ENCODE measurements around the gene DACT2. TPM values are rescaled to one million over a fixed set of nuclear protein-coding genes. Genes with fewer than 3 reads are reported as not detected.
A peak's percentile ranks its signal among the peaks of the same experiment; 100 is the strongest.

Gene DACT2
- total RNA-seq (2014; rRNA removed; shearing (Covaris generic)), result not detected in 2 replicates
- polyA plus RNA-seq (2016; fragmentation: Nextera tagmentation; extraction: Ambion mirVana), result not detected in 2 replicates

- WGBS, 2 experiments (ENCODE audit: low coverage in 1 of 2, low lambda C conversion rate in 2 of 2, missing lambda C conversion rate in 2 of 2), result 5 to 6% methylated on average over 25 to 69 of the region's 92 CpGs
- TF ChIP-seq EZH2 (IDR thresholded peaks at IDR 0.05; ENCODE audit: insufficient read depth, poor library complexity, severe bottlenecking) (no peak), EZH2phosphoT487 (IDR thresholded peaks at IDR 0.05; ENCODE audit: insufficient read depth, low read depth) (no peak)
- Histone ChIP-seq H3K36me3 (ENCODE audit: low read depth) (no peaks in the 10 kb centered on the region), H2AFZ (no peak within 1 kb of the TSS), H3K4me3 (no peak within 1 kb of the TSS), H3F3A (ENCODE audit: insufficient read depth) (no peaks in the 10 kb centered on the region), H3K9me3 (ENCODE audit: low read depth) (no peaks in the 10 kb centered on the region), H3K79me2 (ENCODE audit: insufficient read depth) (no peaks in the 10 kb centered on the region), H3K27me3 (replicated peaks; ENCODE audit: insufficient read depth) (no peaks in the 10 kb centered on the region; the same call in 1 of the 2 replicates), H4K20me1 (ENCODE audit: insufficient read depth) (no peaks in the 10 kb centered on the region), H3K4me2 (ENCODE audit: unreplicated experiment) (no peak within 1 kb of the TSS), H3K27ac (no peak within 1 kb of the TSS), H3K9ac (no peak within 1 kb of the TSS), H3K4me1 (ENCODE audit: insufficient read depth) (no peaks in the 10 kb centered on the region), H3K9me2 (ENCODE audit: insufficient read depth) (no peaks in the 10 kb centered on the region)
- DNase-seq, result no peak
- in situ Hi-C loops (cut with MboI), result no loop called here
These were observed at the start of gene DACT2 for GRCh38 chr6:168319279-168320111. Gene DACT2 (minus strand): TSS chr6:168319777. CDS start chr6:168319633, 144 bp downstream.

- Histone ChIP-seq H2AFZ (no peak overlapping the region), H3K36me3 (ENCODE audit: low read depth) (no peaks in the 10 kb centered on the region), H3K79me2 (ENCODE audit: insufficient read depth) (no peaks in the 10 kb centered on the region), H4K20me1 (ENCODE audit: insufficient read depth) (no peaks in the 10 kb centered on the region), H3K9me2 (ENCODE audit: insufficient read depth) (no peaks in the 10 kb centered on the region), H3K9ac (no peak overlapping the region), H3K4me3 (no peak overlapping the region), H3K9me3 (ENCODE audit: low read depth) (no peaks in the 10 kb centered on the region), H3F3A (ENCODE audit: insufficient read depth) (peaks cover 7% of the 10 kb centered on the region; the same call in 1 of the 2 replicates), H3K27ac (no peak overlapping the region), H3K4me1 (ENCODE audit: insufficient read depth) (no peaks in the 10 kb centered on the region), H3K27me3 (replicated peaks; ENCODE audit: insufficient read depth) (no peaks in the 10 kb centered on the region), H3K4me2 (ENCODE audit: unreplicated experiment) (no peak overlapping the region)
- TF ChIP-seq EZH2phosphoT487 (IDR thresholded peaks at IDR 0.05; ENCODE audit: insufficient read depth, low read depth), result no peak
- TF ChIP-seq EZH2 (IDR thresholded peaks at IDR 0.05; ENCODE audit: insufficient read depth, poor library complexity, severe bottlenecking), result no peak
- in situ Hi-C loops (cut with MboI), result loop anchor here (25.0 kb wide), 1 partner anchor 457 kb away; no protein-coding TSS in a partner anchor
- WGBS, 2 experiments (ENCODE audit: low coverage in 1 of 2, low lambda C conversion rate in 2 of 2, missing lambda C conversion rate in 2 of 2), result 85 to 88% methylated on average over 7 of the region's 7 CpGs
- DNase-seq, result no peak
These were observed 49.4 kb upstream of the DACT2 start for GRCh38 chr6:168368936-168369335.

GRCh38 chr6:168368066-168368820 lies 48.7 kb upstream of the DACT2 start:
- no peak overlapping the region for H3K9ac ChIP-seq
- H3K4me2 ChIP-seq (ENCODE audit: unreplicated experiment), result no peak overlapping the region
- no peak overlapping the region for H3K27ac ChIP-seq
- H2AFZ ChIP-seq, result 0 out of 2 replicates have a peak overlapping the region, but pooled peaks have one; percentile 34
- TF ChIP-seq EZH2 (IDR thresholded peaks at IDR 0.05; ENCODE audit: insufficient read depth, poor library complexity, severe bottlenecking) (no peak), EZH2phosphoT487 (IDR thresholded peaks at IDR 0.05; ENCODE audit: insufficient read depth, low read depth) (no peak)
- no peaks in the 10 kb centered on the region for H3K4me1 ChIP-seq (ENCODE audit: insufficient read depth)
- H3K27me3 ChIP-seq (replicated peaks; ENCODE audit: insufficient read depth), result no peaks in the 10 kb centered on the region
- 33 to 43% methylated on average over 12 of the region's 12 CpGs for WGBS, 2 experiments (ENCODE audit: low coverage in 1 of 2, low lambda C conversion rate in 2 of 2, missing lambda C conversion rate in 2 of 2)
- no peaks in the 10 kb centered on the region for H3K9me2 ChIP-seq (ENCODE audit: insufficient read depth)
- in situ Hi-C loops (cut with MboI), result loop anchor here (25.0 kb wide), 1 partner anchor 456 kb away; no protein-coding TSS in a partner anchor
- no peaks in the 10 kb centered on the region for H3K36me3 ChIP-seq (ENCODE audit: low read depth)
- peak; percentile 44 for DNase-seq
- no peaks in the 10 kb centered on the region for H3K79me2 ChIP-seq (ENCODE audit: insufficient read depth)
- peaks cover 7% of the 10 kb centered on the region; the same call in 1 of the 2 replicates for H3F3A ChIP-seq (ENCODE audit: insufficient read depth)
- H4K20me1 ChIP-seq (ENCODE audit: insufficient read depth), result no peaks in the 10 kb centered on the region
- no peak overlapping the region for H3K4me3 ChIP-seq
- H3K9me3 ChIP-seq (ENCODE audit: low read depth), result no peaks in the 10 kb centered on the region

- no peak for DNase-seq
- H3K27ac ChIP-seq, result no peak overlapping the region
- H3K9ac ChIP-seq, result no peak overlapping the region
- TF ChIP-seq EZH2 (IDR thresholded peaks at IDR 0.05; ENCODE audit: insufficient read depth, poor library complexity, severe bottlenecking) (no peak), EZH2phosphoT487 (IDR thresholded peaks at IDR 0.05; ENCODE audit: insufficient read depth, low read depth) (no peak)
- in situ Hi-C loops (cut with MboI), result loop anchor here (25.0 kb wide), 1 partner anchor 455 kb away; no protein-coding TSS in a partner anchor
- no peaks in the 10 kb centered on the region for H3K79me2 ChIP-seq (ENCODE audit: insufficient read depth)
- no peaks in the 10 kb centered on the region for H3K9me2 ChIP-seq (ENCODE audit: insufficient read depth)
- H4K20me1 ChIP-seq (ENCODE audit: insufficient read depth), result no peaks in the 10 kb centered on the region
- no peaks in the 10 kb centered on the region for H3K9me3 ChIP-seq (ENCODE audit: low read depth)
- no peak overlapping the region for H3K4me2 ChIP-seq (ENCODE audit: unreplicated experiment)
- 33% methylated on average over 15 of the region's 15 CpGs for WGBS, 2 experiments (ENCODE audit: low coverage in 1 of 2, low lambda C conversion rate in 2 of 2, missing lambda C conversion rate in 2 of 2)
- no peak overlapping the region for H2AFZ ChIP-seq
- peaks cover 7% of the 10 kb centered on the region; the same call in 1 of the 2 replicates for H3F3A ChIP-seq (ENCODE audit: insufficient read depth)
- H3K4me3 ChIP-seq, result no peak overlapping the region
- H3K27me3 ChIP-seq (replicated peaks; ENCODE audit: insufficient read depth), result no peaks in the 10 kb centered on the region
- H3K36me3 ChIP-seq (ENCODE audit: low read depth), result no peaks in the 10 kb centered on the region
- no peaks in the 10 kb centered on the region for H3K4me1 ChIP-seq (ENCODE audit: insufficient read depth)
These were observed 47.7 kb upstream of the DACT2 start for GRCh38 chr6:168367285-168367751.

Data from GM23248 (cell line).